Activated T-cell treated with anti-CD3 and anti-CD28 coated beads, Interleukin-2, amount 50 U/mL, for 72 hours (primary cell): Measurements from ENCODE around the gene ECEL1. TPM values are rescaled to one million over a fixed set of nuclear protein-coding genes. Genes with fewer than 3 reads are reported as not detected.
A peak's percentile ranks its signal among the peaks of the same experiment; 100 is the strongest.

ENCODE experiments used
- ATAC-seq, 2 donors: fragments of 150-1000 bp; cut with Tn5 transposase; replicated peaks in 1 of 2; 2 replicates each; pipeline ENCODE4 v1.10.0; 2021; ENCODE audit warnings: moderate library complexity in 2 of 2, mild to moderate bottlenecking in 1 of 2
- DNase-seq, 2 donors: peaks; one replicate each; pipeline ENCODE4 v3.0.0; 2021 to 2022; ENCODE audit warnings: mixed read lengths in 1 of 2
- H3K27ac Mint-ChIP-seq: one replicate; pipeline ENCODE4 v1.8.0; 2022; ENCODE audit warnings: mild to moderate bottlenecking, moderate library complexity, mixed read lengths
- H3K27me3 Mint-ChIP-seq: one replicate; pipeline ENCODE4 v1.8.0; 2022; ENCODE audit warnings: low read depth, mixed read lengths
- H3K36me3 Mint-ChIP-seq, 2 donors: one replicate each; pipeline ENCODE4 v1.8.0; 2022; ENCODE audit warnings: mixed read lengths in 2 of 2, mild to moderate bottlenecking in 1 of 2; ENCODE audit not compliant: insufficient read depth in 2 of 2
- H3K4me1 Mint-ChIP-seq: one replicate; pipeline ENCODE4 v1.8.0; 2022; ENCODE audit warnings: low read depth, mixed read lengths
- H3K4me3 Mint-ChIP-seq, 2 donors: one replicate each; pipeline ENCODE4 v1.8.0; 2022; ENCODE audit warnings: mild to moderate bottlenecking in 2 of 2, mixed read lengths in 2 of 2, moderate library complexity in 2 of 2
- H3K9me3 Mint-ChIP-seq, 2 donors: one replicate each; pipeline ENCODE4 v1.8.0; 2022; ENCODE audit warnings: mixed read lengths in 2 of 2
- total RNA-seq, 2 donors: library from RNA; stranded (reverse); gene quantifications; one replicate each; pipeline ENCODE4 v1.2.3, GENCODE V29; 2022

Gene ECEL1
- total RNA-seq, 2 donors from 2014 or later, result 1.8 to 2.5 TPM

DNA sequence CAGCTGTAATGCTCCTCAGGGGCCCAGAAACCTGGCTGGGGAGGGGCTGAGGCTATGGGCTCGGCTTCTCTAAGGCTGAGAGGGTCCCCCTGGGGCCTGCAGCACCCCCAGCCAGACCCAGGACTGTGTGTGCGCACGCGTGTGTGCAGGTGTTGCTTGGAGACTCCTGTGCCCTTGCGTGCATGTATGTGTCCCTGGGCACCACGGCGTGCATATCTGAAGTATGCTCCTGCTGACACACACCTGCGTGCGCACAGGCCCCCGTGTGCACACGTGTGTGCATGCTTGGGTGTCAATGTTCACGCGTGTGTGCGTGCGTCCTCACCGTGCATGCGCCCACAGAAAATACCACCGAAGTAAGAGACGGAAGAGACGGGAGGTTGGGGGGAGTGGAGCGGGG, 14.9 kb upstream of the ECEL1 start:
- no peak overlapping the region for H3K27ac Mint-ChIP-seq
- H3K4me3 Mint-ChIP-seq, result peak overlapping the region; percentile 73 to 76
- H3K36me3 Mint-ChIP-seq, result no peaks in the 10 kb centered on the region
- DNase-seq, result peak in 1 of 2 donors; percentile 31
- peak; percentile 41 to 45 for ATAC-seq
- peaks cover 46% of the 10 kb centered on the region for H3K27me3 Mint-ChIP-seq
- H3K4me1 Mint-ChIP-seq, result peaks cover 15% of the 10 kb centered on the region
- H3K9me3 Mint-ChIP-seq, result no peaks in the 10 kb centered on the region

- Mint-ChIP-seq H3K27ac (no peak overlapping the region), H3K4me1 (peaks cover 15% of the 10 kb centered on the region), H3K36me3 (no peaks in the 10 kb centered on the region), H3K4me3 (peak overlapping the region in 1 of 2 donors; percentile 54), H3K27me3 (peaks cover 46% of the 10 kb centered on the region), H3K9me3 (no peaks in the 10 kb centered on the region)
- no peak for ATAC-seq
- DNase-seq, result no peak
Observed at GRCh38 chr2:232501794-232502390, 14.3 kb upstream of the ECEL1 start.

GRCh38 chr2:232501331-232501771, 13.7 kb upstream of the ECEL1 start:
- no peaks in the 10 kb centered on the region for H3K9me3 Mint-ChIP-seq
- DNase-seq (no peak), ATAC-seq (no peak)
- no peak overlapping the region for H3K4me3 Mint-ChIP-seq
- H3K36me3 Mint-ChIP-seq, result no peaks in the 10 kb centered on the region
- H3K4me1 Mint-ChIP-seq, result peaks cover 15% of the 10 kb centered on the region
- peaks cover 45% of the 10 kb centered on the region for H3K27me3 Mint-ChIP-seq
- no peak overlapping the region for H3K27ac Mint-ChIP-seq

DNA sequence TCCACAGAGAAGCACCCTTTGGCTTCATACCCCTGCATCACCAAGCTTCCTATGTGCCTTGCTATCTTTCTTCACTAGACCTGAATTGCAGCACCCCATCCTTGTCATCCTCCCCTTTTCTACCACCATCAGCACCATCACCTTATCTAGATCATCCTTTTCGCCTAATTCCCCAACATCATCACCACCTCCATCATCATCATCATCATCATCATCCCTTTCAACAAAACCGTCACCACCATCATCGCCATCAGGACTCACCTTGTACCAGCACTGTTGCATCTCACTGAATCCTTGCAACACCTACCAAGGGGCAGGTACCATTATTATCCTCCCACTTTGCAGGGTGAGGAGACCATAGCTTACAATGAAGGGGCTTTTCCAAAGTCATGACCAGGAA, 10.8 kb upstream of the ECEL1 start:
- Mint-ChIP-seq H3K4me3 (no peak overlapping the region), H3K9me3 (no peaks in the 10 kb centered on the region), H3K27ac (no peak overlapping the region), H3K36me3 (no peaks in the 10 kb centered on the region), H3K4me1 (peaks cover 5% of the 10 kb centered on the region), H3K27me3 (peaks cover 18% of the 10 kb centered on the region)
- ATAC-seq, result no peak
- no peak for DNase-seq

GRCh38 chr2:232497348-232497747, 9.7 kb upstream of the ECEL1 start:
- Mint-ChIP-seq H3K9me3 (no peaks in the 10 kb centered on the region), H3K4me3 (no peak overlapping the region), H3K27me3 (peaks cover 14% of the 10 kb centered on the region), H3K27ac (no peak overlapping the region), H3K36me3 (no peaks in the 10 kb centered on the region), H3K4me1 (peaks cover 1% of the 10 kb centered on the region)
- DNase-seq (no peak), ATAC-seq (no peak)

DNA sequence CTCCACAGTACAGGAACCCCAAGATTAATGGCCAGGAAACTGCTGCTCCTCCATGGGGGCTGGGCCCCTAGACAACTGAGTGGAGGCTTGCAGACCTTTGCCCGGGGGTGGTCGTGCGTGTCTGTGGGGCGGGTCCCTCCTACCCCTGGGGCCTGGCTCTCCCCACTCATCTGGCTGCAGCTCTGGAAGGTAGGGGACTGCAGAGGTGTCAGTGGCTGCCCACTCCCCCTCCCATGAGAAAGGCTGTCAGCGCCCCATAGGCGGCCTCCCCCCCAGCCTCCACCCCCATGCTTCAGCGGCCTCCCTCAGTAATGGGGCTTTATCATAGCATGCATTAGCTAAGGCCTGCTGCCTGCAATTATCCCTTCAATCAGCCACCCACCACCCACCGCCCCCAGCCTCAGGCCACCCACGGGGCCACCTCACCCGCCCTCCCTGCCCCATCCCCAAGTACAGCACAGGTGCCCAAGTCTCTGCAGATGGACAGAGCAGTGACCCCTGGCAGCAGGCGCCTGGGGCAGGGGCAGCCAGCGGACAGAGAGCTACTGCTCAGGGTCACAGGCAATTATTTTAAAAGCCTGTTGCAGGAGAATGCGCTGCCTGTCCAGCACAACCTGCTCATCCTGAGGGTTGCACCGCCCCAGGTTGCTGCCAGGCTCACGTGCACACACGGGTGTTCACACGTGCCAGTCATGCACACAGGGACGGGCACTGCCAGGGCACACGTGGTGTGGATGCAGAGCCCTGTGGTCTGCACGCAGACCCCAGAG, 9.1 kb upstream of the ECEL1 start:
- Mint-ChIP-seq H3K36me3 (no peaks in the 10 kb centered on the region), H3K27ac (no peak overlapping the region), H3K27me3 (peaks cover 12% of the 10 kb centered on the region), H3K4me1 (no peaks in the 10 kb centered on the region), H3K4me3 (no peak overlapping the region), H3K9me3 (no peaks in the 10 kb centered on the region)
- no peak for ATAC-seq
- DNase-seq, result no peak

- no peak overlapping the region for H3K4me3 Mint-ChIP-seq
- H3K9me3 Mint-ChIP-seq, result no peaks in the 10 kb centered on the region
Observed at GRCh38 chr2:232495292-232495691, 7.7 kb upstream of the ECEL1 start.

DNA sequence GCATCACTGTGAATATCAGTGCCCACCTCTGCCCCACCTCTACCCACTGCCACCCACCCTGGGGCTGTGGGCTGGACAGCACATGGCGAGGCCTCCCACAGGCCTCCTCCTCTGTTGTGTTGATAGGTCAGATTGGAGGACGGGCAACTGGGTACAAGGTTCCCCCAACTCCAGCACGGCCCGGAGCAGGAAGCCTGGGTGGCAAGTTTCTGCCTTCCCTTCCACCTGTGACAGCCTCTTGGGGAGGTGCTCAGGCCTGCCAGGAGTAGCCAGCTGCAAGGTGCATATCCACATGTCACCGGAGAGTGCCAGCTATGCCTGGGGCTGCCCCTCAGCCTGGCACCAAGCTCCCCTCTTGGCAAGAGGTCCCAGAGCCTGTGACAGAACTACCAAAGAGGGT, 6.9 kb upstream of the ECEL1 start:
- Mint-ChIP-seq H3K4me1 (no peaks in the 10 kb centered on the region), H3K27ac (no peak overlapping the region), H3K9me3 (no peaks in the 10 kb centered on the region), H3K27me3 (peaks cover 10% of the 10 kb centered on the region), H3K4me3 (no peak overlapping the region), H3K36me3 (no peaks in the 10 kb centered on the region)
- no peak for DNase-seq
- no peak for ATAC-seq

More at GRCh38 chr2:232495292-232495691, 7.7 kb upstream of the ECEL1 start:
- Mint-ChIP-seq H3K36me3 (no peaks in the 10 kb centered on the region), H3K27ac (no peak overlapping the region), H3K27me3 (peaks cover 8% of the 10 kb centered on the region), H3K4me1 (no peaks in the 10 kb centered on the region)
- no peak for DNase-seq
- ATAC-seq, result no peak

DNA sequence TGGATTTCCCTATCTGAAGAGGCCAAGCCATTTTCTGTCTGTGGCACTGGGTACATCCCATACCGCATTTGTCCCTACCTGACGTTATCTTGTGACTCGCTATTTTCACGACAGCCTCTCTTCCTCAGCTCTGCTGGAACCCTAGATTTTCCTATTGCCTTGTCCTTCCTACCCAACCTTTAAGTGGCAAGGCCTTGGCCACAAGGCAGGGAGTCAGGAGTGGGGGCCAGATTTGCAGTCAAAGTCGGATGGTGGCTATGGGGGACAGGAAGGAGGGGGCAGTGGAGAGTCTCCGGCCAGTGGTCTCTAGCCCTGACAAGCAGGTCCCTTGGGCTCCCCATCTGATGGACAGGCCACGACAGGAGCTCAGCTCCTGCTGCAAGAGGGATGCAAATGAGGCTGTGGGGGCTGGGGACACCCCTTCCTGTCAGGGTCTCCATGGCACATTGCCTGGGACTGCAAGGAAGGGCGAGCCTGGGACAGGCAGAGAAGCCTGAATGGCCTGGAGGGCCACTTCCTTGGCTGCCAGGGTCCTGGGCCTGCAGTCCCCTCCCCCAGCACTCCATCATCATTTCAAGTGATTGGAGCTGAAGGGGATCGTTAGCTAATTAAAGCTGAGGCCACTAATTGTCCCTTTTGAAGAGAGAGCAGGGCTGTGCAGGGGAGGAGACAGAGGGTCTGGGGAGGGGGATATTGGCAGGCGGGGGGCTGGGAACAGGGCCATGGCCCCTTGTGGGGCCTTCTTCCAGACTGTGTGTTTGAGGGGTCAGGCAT, 6.3 kb upstream of the ECEL1 start:
- no peak overlapping the region for H3K4me3 Mint-ChIP-seq
- ATAC-seq (no peak), DNase-seq (no peak)

DNA sequence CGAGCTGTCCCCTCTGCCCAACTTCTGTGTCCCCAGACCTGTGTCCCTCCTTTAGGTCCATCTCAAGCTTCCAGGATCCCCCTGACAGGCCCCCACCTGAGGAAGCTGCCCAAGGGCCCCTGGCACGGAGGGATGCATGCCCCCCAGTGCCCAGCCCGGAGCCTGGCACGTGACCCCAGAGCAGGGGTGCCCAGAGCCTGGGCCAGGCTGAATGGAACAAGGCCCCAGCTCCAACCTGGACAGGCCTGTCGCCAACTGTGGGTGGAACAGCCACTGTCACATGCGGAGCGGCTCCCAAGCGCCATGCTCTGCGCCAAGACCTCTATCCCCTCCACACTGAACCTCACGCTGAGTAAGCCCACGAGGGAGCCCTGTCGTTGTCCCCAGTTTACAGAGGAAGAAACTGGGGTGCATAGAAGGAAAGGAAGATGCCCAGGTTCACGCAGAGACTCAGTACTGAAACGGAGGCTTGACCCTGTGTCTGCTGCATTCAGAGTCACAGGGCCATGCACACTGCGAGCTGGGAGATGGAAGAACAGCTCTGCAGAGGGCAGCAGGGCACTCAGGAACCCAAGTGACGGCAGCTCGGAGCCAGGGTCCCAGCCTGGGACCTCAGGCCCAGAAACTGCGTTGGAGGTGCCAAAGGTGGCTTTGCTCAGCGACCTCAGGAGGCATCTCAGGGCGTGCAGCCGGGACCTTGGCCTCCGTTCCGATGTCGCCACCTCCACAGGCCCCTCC, 5.5 kb upstream of the ECEL1 start:
- ATAC-seq (no peak), DNase-seq (no peak)
- Mint-ChIP-seq H3K27me3 (peaks cover 18% of the 10 kb centered on the region), H3K27ac (no peak overlapping the region), H3K4me3 (no peak overlapping the region), H3K36me3 (no peaks in the 10 kb centered on the region), H3K9me3 (no peaks in the 10 kb centered on the region), H3K4me1 (no peaks in the 10 kb centered on the region)

More for the DNA sequence above, 6.3 kb upstream of the ECEL1 start:
- Mint-ChIP-seq H3K36me3 (no peaks in the 10 kb centered on the region), H3K4me1 (no peaks in the 10 kb centered on the region), H3K9me3 (no peaks in the 10 kb centered on the region), H3K27ac (no peak overlapping the region), H3K27me3 (peaks cover 17% of the 10 kb centered on the region)

- H3K27ac Mint-ChIP-seq, result no peak overlapping the region
- no peaks in the 10 kb centered on the region for H3K4me1 Mint-ChIP-seq
- no peaks in the 10 kb centered on the region for H3K36me3 Mint-ChIP-seq
- peaks cover 18% of the 10 kb centered on the region for H3K27me3 Mint-ChIP-seq
- DNase-seq, result no peak
- no peak overlapping the region for H3K4me3 Mint-ChIP-seq
- no peak for ATAC-seq
- H3K9me3 Mint-ChIP-seq, result no peaks in the 10 kb centered on the region
Observed at GRCh38 chr2:232492236-232492848, 4.7 kb upstream of the ECEL1 start.

DNA sequence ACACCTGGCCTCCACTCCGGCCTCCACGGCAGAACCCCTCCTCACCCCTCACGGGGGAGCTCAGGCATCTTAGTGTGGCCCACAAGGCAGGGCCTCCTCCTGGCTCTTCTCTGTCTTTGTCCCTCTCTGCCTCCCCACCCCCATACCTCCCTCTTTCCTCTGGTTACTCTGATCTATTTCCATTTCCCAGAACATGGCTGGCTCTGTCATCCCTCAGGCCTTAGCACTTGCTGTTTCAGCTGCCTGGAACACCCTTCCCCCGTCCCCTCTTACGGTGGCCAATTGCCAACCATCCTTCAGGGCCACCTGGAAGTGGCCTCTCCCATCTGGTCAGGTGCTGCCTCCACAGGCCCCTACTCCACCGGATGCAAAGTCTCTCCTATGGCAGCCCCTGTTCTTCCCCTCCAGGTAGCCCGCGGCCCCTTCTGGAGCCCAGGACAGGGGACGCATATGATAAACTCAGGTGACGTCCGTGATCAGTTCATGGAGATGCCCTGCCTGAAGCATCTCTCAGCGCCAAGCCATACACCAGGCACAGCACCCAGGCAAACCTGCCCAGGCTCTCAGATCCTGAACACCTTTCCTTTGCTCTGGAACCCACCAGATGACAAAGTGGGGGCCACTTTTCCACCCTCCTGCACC, 3.6 kb upstream of the ECEL1 start:
- Mint-ChIP-seq H3K27me3 (peaks cover 18% of the 10 kb centered on the region), H3K4me1 (no peaks in the 10 kb centered on the region), H3K27ac (no peak overlapping the region), H3K4me3 (no peak overlapping the region), H3K36me3 (no peaks in the 10 kb centered on the region), H3K9me3 (no peaks in the 10 kb centered on the region)
- no peak for ATAC-seq
- DNase-seq, result no peak
